HG02970 (cell line): ENCODE measurements around the gene LHX2.

Experiments
- ATAC-seq: cut with Tn5 transposase; IDR thresholded peaks from one replicate; pipeline ENCODE4 v1.9.1; 2021; ENCODE audit warnings: mild to moderate bottlenecking, moderate library complexity, moderate number of reproducible peaks; ENCODE audit not compliant: unreplicated experiment, low FRiP score

LHX2 gene

DNA sequence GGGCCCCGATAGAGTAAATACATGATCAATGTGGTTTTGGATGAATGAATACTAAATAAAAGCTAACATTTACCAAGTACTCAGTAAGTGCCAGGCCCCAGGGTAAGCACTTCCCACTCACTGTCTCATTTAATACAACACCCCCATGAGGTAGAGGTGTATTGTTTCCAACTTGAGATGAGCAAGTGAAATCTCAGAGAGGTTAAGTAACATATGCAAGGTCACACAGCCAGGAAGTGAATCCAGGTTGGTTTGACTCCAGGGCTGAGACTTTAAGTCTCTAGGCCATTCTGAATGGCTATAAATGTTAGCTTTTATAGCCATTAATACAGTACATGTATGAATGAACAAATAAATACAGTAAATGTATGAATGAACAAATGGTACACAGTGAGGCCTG lies 39.4 kb downstream of the LHX2 start:
- ATAC-seq: no peak

DNA sequence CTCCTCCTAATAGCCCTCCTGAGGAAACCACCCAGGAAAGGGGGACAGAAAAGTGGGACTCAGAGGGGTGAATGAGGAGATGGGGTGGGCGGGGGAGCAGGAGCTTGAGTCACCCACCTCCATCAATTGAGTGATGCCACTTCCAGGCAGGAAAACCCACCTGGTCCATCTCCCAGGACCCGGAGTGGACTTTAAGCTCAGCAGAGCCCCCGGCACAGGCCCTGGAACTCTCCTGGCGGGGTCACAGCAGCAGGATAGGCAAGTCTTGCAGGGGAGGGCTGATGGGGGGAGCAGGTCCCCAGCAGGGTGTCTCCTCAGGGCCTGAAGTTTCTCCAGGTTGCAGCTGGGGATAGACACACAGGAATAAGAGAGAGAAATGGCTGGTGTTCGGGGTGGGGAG lies 40.8 kb downstream of the LHX2 start:
- no peak for ATAC-seq

- ATAC-seq: peak; percentile 71
Observed at GRCh38 chr9:124054582-124055227, 43.1 kb downstream of the LHX2 start.

DNA sequence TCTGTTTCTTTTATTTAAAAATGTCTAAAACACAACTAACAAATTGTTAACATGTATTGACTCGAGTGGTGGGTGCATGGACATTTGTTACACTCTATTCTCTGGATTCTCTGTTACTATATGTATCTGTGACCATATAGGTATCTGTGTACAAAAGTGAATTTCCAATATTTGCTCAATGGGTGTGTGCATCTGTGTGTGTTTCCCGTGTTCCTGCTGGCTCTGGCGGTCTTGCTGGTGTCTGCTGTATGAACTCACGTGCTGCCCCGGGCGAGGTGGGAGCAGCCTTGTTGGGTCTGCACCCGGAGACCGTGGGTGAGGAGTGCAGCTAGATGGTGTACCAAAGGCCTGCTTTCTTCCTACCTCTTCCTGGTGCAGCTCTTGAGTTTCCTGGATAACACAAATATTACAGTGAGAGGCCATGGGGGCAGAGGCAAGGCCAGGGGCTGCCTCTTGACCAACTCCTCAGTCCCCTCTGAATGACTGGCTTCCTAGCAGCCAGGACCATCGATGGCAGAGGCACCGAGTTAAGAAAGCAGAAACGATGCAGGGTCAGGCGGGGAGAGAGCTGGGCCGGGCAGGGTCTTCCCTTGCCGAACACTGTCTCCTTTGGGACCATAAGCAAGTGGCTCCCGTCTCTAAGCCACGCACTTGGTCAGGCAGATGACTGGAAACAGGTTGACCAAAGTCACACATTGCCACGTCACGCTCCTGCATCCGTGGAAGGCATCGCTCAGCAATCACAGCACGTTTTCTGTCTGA lies 49.5 kb downstream of the LHX2 start:
- no peak for ATAC-seq

- no peak for ATAC-seq
Observed at GRCh38 chr9:124062172-124062571, 50.6 kb downstream of the LHX2 start.

- no peak for ATAC-seq
Observed at GRCh38 chr9:124066783-124067577, 55.4 kb downstream of the LHX2 start.

GRCh38 chr9:124068251-124068650 lies 56.7 kb downstream of the LHX2 start:
- ATAC-seq: no peak

GRCh38 chr9:124074746-124075145 lies 63.2 kb downstream of the LHX2 start:
- no peak for ATAC-seq

DNA sequence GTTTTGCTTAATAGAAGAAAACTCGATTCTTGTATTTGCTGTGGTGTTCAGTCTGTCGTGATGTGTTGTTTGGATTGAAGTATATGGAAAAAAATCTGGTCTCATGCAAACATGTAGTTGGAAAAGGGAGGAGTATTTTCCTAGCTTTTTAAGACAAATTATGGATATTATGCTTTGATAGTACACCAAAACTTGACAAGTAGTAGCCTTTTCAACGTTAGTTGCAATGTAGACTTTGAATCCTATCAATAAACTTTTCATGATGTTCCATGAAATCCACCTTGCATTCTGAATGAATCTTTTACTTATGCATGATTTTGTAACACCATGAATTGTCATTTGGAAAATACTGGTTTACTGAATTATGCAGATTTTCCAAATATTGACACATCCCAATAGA lies 64.2 kb downstream of the LHX2 start:
- no peak for ATAC-seq

DNA sequence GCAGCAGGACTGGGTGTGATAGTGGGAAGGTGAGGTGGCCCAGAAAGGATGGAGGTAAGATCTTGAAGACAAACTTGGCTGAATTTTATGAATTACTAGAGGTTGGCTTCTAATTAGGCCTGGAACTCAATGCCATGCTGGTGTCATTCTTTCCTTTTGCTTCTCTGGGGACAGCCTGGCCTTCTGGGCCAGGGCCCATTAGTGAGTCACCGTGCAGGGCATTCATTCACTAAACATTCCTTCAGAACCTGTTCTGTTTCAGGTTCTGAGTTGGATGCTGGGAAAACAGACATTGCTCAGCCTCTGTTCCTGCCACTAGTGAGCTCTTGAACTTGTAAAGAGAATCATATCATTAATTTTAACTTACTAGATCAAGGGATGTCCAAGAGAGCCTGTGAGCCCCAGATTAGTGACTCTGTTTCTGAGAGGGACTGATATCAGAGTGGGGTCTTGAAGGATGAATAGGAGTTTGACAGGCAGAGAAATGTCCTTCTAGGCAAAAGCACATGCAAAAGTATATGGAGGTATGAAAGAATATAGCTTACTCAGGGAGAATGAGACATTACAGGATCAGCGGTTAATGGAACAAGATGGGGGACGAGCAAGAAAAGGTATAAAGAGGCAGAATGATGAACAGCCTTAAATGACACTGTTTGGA lies 66.5 kb downstream of the LHX2 start:
- ATAC-seq: no peak

DNA sequence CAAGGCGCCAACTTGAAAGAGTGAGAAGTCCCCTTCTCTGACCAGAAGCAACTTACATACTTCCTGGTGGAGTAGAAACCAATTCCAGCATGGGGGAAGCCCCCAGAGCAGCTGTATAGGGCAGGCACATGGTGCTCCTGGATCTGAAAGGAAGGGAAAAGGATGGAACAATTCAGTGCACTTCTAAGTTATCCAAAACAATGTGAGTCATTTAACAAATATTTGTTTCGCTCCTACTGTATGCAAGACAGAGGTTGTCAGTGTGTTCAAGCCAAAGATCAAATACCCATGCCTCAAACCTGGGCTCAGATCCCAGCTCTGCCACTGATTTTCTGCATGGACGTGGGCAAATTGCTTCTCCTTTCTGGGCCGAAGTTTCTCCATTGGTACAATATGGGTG lies 67.1 kb downstream of the LHX2 start:
- no peak for ATAC-seq

GRCh38 chr9:124079176-124079925 lies 67.8 kb downstream of the LHX2 start:
- ATAC-seq: no peak

DNA sequence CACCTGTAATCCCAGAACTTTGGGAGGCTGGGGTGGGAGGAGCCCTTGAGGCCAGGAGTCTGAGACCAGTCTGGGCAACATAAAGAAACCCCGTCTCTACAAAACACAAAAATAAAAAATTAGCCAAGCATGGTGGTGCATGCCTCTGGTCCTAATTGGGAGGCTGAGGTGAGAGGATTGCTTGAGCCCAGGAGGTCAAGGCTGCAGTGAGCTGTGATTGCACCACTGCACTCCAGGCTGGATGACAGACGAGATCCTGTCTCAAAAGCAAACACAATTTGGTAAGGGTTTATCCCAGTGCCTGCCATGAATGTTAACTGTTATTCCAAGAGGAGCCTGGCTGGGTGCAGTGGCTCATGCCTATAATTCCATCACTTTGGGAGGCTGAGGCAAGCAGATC lies 71.1 kb downstream of the LHX2 start:
- ATAC-seq: no peak
